NCI-H2227 treated with DMSO at 0.1 percent for 48 hours (cell line): Measurements from ENCODE around the gene FAM43B.

Experiments
- DNase-seq: peaks from one replicate; lab custom pipeline; 2025; lab: John Stamatoyannopoulos, UW

The FAM43B gene

GRCh38 chr1:20551161-20551560 lies 1.2 kb upstream of the FAM43B start:
- no peak for DNase-seq

- peak; percentile 16 for DNase-seq
These were observed 514 bp downstream of the FAM43B start for GRCh38 chr1:20552728-20553445.

GRCh38 chr1:20555025-20555757 lies 2.8 kb downstream of the FAM43B start:
- no peak for DNase-seq

GRCh38 chr1:20555758-20556120 lies 3.4 kb downstream of the FAM43B start:
- DNase-seq, result no peak

- no peak for DNase-seq
These were observed 5.8 kb downstream of the FAM43B start for GRCh38 chr1:20558191-20558590.

- DNase-seq, result no peak
These were observed 8.6 kb downstream of the FAM43B start for GRCh38 chr1:20560966-20561365.

GRCh38 chr1:20565234-20565633 lies 12.9 kb downstream of the FAM43B start:
- DNase-seq, result no peak

GRCh38 chr1:20569523-20570098 lies 17.2 kb downstream of the FAM43B start:
- no peak for DNase-seq

GRCh38 chr1:20571427-20571826 lies 19.1 kb downstream of the FAM43B start:
- DNase-seq, result no peak

- no peak for DNase-seq
These were observed 21.6 kb downstream of the FAM43B start for GRCh38 chr1:20573987-20574386.

GRCh38 chr1:20574686-20575540 lies 22.5 kb downstream of the FAM43B start:
- no peak for DNase-seq

GRCh38 chr1:20575541-20576336 lies 23.4 kb downstream of the FAM43B start:
- no peak for DNase-seq

- no peak for DNase-seq
These were observed 25.7 kb downstream of the FAM43B start for GRCh38 chr1:20578062-20578461.

GRCh38 chr1:20578721-20579395 lies 26.5 kb downstream of the FAM43B start:
- DNase-seq, result no peak

GRCh38 chr1:20584890-20585289 lies 32.5 kb downstream of the FAM43B start:
- no peak for DNase-seq

- no peak for DNase-seq
These were observed 34.7 kb downstream of the FAM43B start for GRCh38 chr1:20586953-20587660.

- no peak for DNase-seq
These were observed 35.3 kb downstream of the FAM43B start for GRCh38 chr1:20587661-20588053.

GRCh38 chr1:20588634-20589225 lies 36.4 kb downstream of the FAM43B start, which contains the start of gene CDA:
Gene CDA (plus strand): TSS chr1:20589097. CDS start chr1:20589130, 33 bp downstream.
- DNase-seq, result no peak

GRCh38 chr1:20589331-20590278 lies 37.2 kb downstream of the FAM43B start:
- no peak for DNase-seq
